OCI-LY1 (cell line): ENCODE measurements around the gene ME1.

Experiments
- H2AFZ ChIP-seq: fragments of 200-600 bp; sonication (generic), shearing (Covaris generic); 2 replicates; pipeline ENCODE4 v1.6.0; 2014; ENCODE audit warnings: antibody characterized with exemption, mild to moderate bottlenecking, low read length
- H3F3A ChIP-seq: fragments of 200-600 bp; sonication (generic), shearing (Covaris generic); 2 replicates; pipeline ENCODE4 v1.6.0; 2014; ENCODE audit warnings: mild to moderate bottlenecking, antibody characterized with exemption, low read length, moderate library complexity; ENCODE audit not compliant: insufficient read depth
- H3K27ac ChIP-seq: fragments of 200-600 bp; sonication (generic); 2 replicates; pipeline ENCODE4 v1.5.1; 2014; ENCODE audit warnings: low read length, mixed run types, mild to moderate bottlenecking, low read depth; ENCODE audit not compliant: poor library complexity, severe bottlenecking
- H3K27me3 ChIP-seq: fragments of 200-600 bp; sonication (generic); 2 replicates; pipeline ENCODE4 v1.6.0; 2014; ENCODE audit warnings: antibody characterized with exemption, mild to moderate bottlenecking, low read length, moderate library complexity; ENCODE audit not compliant: insufficient read depth
- H3K36me3 ChIP-seq: fragments of 200-600 bp; sonication (generic); 2 replicates; pipeline ENCODE4 v1.6.1; 2014; ENCODE audit warnings: mild to moderate bottlenecking, antibody characterized with exemption, low read length, moderate library complexity, mixed read lengths; ENCODE audit not compliant: insufficient read depth
- H3K4me1 ChIP-seq: fragments of 200-600 bp; sonication (generic); 2 replicates; pipeline ENCODE4 v1.5.1; 2014; ENCODE audit warnings: mild to moderate bottlenecking, low read length, moderate library complexity; ENCODE audit not compliant: insufficient read depth, severe bottlenecking
- H3K4me2 ChIP-seq: fragments of 200-600 bp; sonication (generic), shearing (Covaris generic); 2 replicates; pipeline ENCODE4 v1.6.1; 2014; ENCODE audit warnings: low read length
- H3K4me3 ChIP-seq: fragments of 200-600 bp; sonication (generic); 2 replicates; pipeline ENCODE4 v1.5.1; 2014; ENCODE audit warnings: low read length, low read depth, mild to moderate bottlenecking, mixed read lengths; ENCODE audit not compliant: poor library complexity, severe bottlenecking
- H3K79me2 ChIP-seq: fragments of 200-600 bp; shearing (Covaris generic); 2 replicates; pipeline ENCODE4 v1.6.1; 2016; ENCODE audit warnings: mixed run types, low read length, mixed read lengths; ENCODE audit not compliant: insufficient read depth
- H3K9ac ChIP-seq: fragments of 200-600 bp; sonication (generic), shearing (Covaris generic); 2 replicates; pipeline ENCODE4 v1.6.1; 2014; ENCODE audit warnings: mild to moderate bottlenecking, low read length, mixed read lengths
- H3K9me2 ChIP-seq: fragments of 200-600 bp; sonication (generic), shearing (Covaris generic); 2 replicates; pipeline ENCODE4 v1.6.1; 2014; ENCODE audit warnings: low read depth, mild to moderate bottlenecking, low read length, mixed read lengths
- H3K9me3 ChIP-seq: fragments of 200-600 bp; shearing (Covaris generic); 2 replicates; pipeline ENCODE4 v1.6.1; 2014; ENCODE audit warnings: low read length, mixed read lengths
- H4K20me1 ChIP-seq: fragments of 200-600 bp; sonication (generic), shearing (Covaris generic); 2 replicates; pipeline ENCODE4 v1.6.0; 2016; ENCODE audit warnings: mild to moderate bottlenecking, low read length; ENCODE audit not compliant: insufficient read depth
- CTCF ChIP-seq: fragments of 200-600 bp; sonication (generic), shearing (Covaris generic); IDR thresholded peaks from 2 replicates; pipeline ENCODE4 v1.5.1; 2017; ENCODE audit warnings: mild to moderate bottlenecking, antibody characterized with exemption, low read length, moderate library complexity, mixed read lengths
- EZH2 ChIP-seq: fragments of 200-600 bp; sonication (generic), shearing (Covaris generic); IDR thresholded peaks from 2 replicates; pipeline ENCODE4 v1.8.0; 2017; ENCODE audit warnings: borderline replicate concordance, mixed run types, mild to moderate bottlenecking, antibody characterized with exemption, low read length, moderate library complexity, mixed read lengths

The ME1 gene

GRCh38 chr6:83424392-83425018 is 6.3 kb downstream of the ME1 start:
- no peak overlapping the region for H3K4me3 ChIP-seq
- TF ChIP-seq EZH2 (no peak), CTCF (no peak)
- H3K79me2 ChIP-seq, result no peaks in the 10 kb centered on the region

GRCh38 chr6:83417880-83418663 is 12.8 kb downstream of the ME1 start:
- no peak overlapping the region for H3K4me3 ChIP-seq
- no peaks in the 10 kb centered on the region for H3F3A ChIP-seq
- H3K9me3 ChIP-seq, result no peaks in the 10 kb centered on the region
- H3K4me2 ChIP-seq, result no peak overlapping the region
- H3K9me2 ChIP-seq, result no peaks in the 10 kb centered on the region
- H3K36me3 ChIP-seq, result no peaks in the 10 kb centered on the region
- TF ChIP-seq CTCF (peak; percentile 34; the same call in 1 of the 2 replicates), EZH2 (no peak)
- H2AFZ ChIP-seq, result no peak overlapping the region
- no peaks in the 10 kb centered on the region for H3K27me3 ChIP-seq
- H3K27ac ChIP-seq, result no peak overlapping the region
- no peak overlapping the region for H3K9ac ChIP-seq
- H3K79me2 ChIP-seq, result no peaks in the 10 kb centered on the region
- no peaks in the 10 kb centered on the region for H4K20me1 ChIP-seq
- no peaks in the 10 kb centered on the region for H3K4me1 ChIP-seq

More at GRCh38 chr6:83424392-83425018, 6.3 kb downstream of the ME1 start:
- H2AFZ ChIP-seq, result no peak overlapping the region
- H3F3A ChIP-seq, result no peaks in the 10 kb centered on the region
- H3K9me3 ChIP-seq, result no peaks in the 10 kb centered on the region
- no peaks in the 10 kb centered on the region for H3K36me3 ChIP-seq
- no peak overlapping the region for H3K9ac ChIP-seq
- H4K20me1 ChIP-seq, result no peaks in the 10 kb centered on the region
- H3K27ac ChIP-seq, result no peak overlapping the region
- no peaks in the 10 kb centered on the region for H3K4me1 ChIP-seq
- no peaks in the 10 kb centered on the region for H3K9me2 ChIP-seq
- no peaks in the 10 kb centered on the region for H3K27me3 ChIP-seq
- H3K4me2 ChIP-seq, result no peak overlapping the region

- TF ChIP-seq CTCF (no peak), EZH2 (no peak)
- no peak overlapping the region for H3K27ac ChIP-seq
- no peak overlapping the region for H3K4me2 ChIP-seq
- no peak overlapping the region for H3K4me3 ChIP-seq
- no peaks in the 10 kb centered on the region for H3K4me1 ChIP-seq
- no peaks in the 10 kb centered on the region for H3K36me3 ChIP-seq
- no peaks in the 10 kb centered on the region for H4K20me1 ChIP-seq
- no peaks in the 10 kb centered on the region for H3K27me3 ChIP-seq
- no peaks in the 10 kb centered on the region for H3K79me2 ChIP-seq
- no peak overlapping the region for H3K9ac ChIP-seq
- no peaks in the 10 kb centered on the region for H3F3A ChIP-seq
- no peaks in the 10 kb centered on the region for H3K9me2 ChIP-seq
- H3K9me3 ChIP-seq, result no peaks in the 10 kb centered on the region
- no peak overlapping the region for H2AFZ ChIP-seq
These were observed 17.8 kb downstream of the ME1 start for GRCh38 chr6:83413068-83413467.
